ENCODE data around the gene CABP1. TPM values are rescaled to one million over a fixed set of nuclear protein-coding genes. Genes with fewer than 3 reads are reported as not detected.

Gene CABP1
- total RNA-seq, 4 donors from 2014 or later = 0.33 to 1.4 TPM; not detected in 2

DNA sequence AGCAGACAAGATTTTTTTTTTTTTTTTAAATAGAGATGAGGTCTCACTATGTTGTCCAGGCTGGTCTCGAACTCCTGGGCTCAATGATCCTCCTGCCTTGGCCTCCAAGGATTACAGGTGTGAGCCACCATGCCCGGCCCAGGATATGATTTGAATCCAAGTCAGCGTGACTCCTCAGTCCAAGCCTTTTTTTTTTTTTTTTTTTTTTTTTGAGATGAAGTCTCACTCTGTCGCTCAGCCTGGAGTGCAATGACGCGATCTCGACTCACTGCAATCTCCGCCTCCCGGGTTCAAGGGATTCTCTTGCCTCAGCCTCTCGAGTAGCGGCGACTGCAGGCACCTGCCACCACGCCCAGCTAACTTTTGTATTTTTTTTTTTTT is 6.9 kb downstream of the CABP1 start:
- H3K9me3 ChIP-seq = no peaks in the 10 kb centered on the region
- TF ChIP-seq, protein P1, sequence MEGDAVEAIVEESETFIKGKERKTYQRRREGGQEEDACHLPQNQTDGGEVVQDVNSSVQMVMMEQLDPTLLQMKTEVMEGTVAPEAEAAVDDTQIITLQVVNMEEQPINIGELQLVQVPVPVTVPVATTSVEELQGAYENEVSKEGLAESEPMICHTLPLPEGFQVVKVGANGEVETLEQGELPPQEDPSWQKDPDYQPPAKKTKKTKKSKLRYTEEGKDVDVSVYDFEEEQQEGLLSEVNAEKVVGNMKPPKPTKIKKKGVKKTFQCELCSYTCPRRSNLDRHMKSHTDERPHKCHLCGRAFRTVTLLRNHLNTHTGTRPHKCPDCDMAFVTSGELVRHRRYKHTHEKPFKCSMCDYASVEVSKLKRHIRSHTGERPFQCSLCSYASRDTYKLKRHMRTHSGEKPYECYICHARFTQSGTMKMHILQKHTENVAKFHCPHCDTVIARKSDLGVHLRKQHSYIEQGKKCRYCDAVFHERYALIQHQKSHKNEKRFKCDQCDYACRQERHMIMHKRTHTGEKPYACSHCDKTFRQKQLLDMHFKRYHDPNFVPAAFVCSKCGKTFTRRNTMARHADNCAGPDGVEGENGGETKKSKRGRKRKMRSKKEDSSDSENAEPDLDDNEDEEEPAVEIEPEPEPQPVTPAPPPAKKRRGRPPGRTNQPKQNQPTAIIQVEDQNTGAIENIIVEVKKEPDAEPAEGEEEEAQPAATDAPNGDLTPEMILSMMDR (IDR thresholded peaks at IDR 0.05) = no peak
- TF ChIP-seq POLR2A (IDR thresholded peaks at IDR 0.05) = no peak
- no peak for DNase-seq
- H3K27ac ChIP-seq = no peak overlapping the region
- H3K4me1 ChIP-seq = peaks cover 11 to 17% of the 10 kb centered on the region in 2 donors
- intact Hi-C loops (cut with DNase I) = loop anchor here (5.0 kb wide), 2 partner anchors 65 to 325 kb away; partner anchors contain the start of gene POP5
- H3K4me3 ChIP-seq (replicated peaks in 1 of 3) = no peak overlapping the region
- 87 to 88% methylated on average over 13 of the region's 13 CpGs for WGBS, 2 donors
- H3K27me3 ChIP-seq = no peaks in the 10 kb centered on the region
- no peaks in the 10 kb centered on the region for H3K36me3 ChIP-seq

DNA sequence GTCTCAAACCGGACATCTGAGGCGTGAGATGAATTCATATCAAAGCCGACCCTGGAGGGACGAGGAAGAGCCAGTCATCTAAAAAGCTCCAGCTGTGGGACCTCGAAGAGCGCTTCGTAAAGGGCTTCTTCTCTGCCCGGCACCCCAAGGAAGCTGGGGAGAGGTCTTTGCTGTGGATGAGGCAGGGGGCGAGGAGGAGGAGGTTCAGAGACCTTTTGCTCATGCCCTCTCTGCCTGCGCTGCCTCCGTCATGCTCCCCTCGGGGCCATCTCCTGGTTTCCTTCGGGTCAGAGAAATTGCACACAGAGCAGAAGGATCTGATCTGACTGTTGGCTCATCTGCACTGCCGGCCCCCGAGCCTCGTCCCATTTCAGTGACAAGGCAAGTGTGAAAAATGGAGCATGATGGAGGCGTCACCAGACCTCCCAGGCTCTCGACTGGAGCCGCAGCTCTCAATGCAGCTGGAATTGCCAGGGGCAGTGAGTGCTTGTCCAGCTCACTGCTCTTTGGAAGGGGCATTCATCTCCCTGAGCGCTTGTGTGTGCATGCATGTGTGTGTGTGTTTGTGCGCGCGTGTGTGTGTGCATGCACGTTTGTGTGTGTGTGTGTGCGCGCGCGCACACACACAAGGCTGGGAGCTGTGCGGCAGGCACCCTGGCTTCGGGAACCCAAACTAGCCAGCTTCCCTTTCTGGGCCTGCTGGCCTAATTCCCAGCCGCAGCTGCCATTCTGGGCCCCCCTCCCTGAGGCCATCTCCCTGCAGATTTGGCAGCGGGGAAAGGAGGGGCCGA is 9.2 kb downstream of the CABP1 start:
- 15 to 16% methylated on average over 24 to 33 of the region's 33 CpGs for WGBS, 2 donors
- no peaks in the 10 kb centered on the region for H3K9me3 ChIP-seq
- TF ChIP-seq, protein P1 (IDR thresholded peaks at IDR 0.05) = peak in 1 of 6 experiments; percentile 6
- no peak for TF ChIP-seq POLR2A (IDR thresholded peaks at IDR 0.05)
- intact Hi-C loops (cut with DNase I) = loop anchor here (2.0 to 5.0 kb wide), 3 partner anchors 61 to 323 kb away; partner anchors contain the start of genes POP5 and UNC119B
- no peak for DNase-seq
- no peaks in the 10 kb centered on the region for H3K36me3 ChIP-seq
- H3K27me3 ChIP-seq = no peaks in the 10 kb centered on the region
- no peak overlapping the region for H3K27ac ChIP-seq
- no peak overlapping the region for H3K4me3 ChIP-seq (replicated peaks in 1 of 3)
- peaks cover 11 to 17% of the 10 kb centered on the region in 2 donors for H3K4me1 ChIP-seq

DNA sequence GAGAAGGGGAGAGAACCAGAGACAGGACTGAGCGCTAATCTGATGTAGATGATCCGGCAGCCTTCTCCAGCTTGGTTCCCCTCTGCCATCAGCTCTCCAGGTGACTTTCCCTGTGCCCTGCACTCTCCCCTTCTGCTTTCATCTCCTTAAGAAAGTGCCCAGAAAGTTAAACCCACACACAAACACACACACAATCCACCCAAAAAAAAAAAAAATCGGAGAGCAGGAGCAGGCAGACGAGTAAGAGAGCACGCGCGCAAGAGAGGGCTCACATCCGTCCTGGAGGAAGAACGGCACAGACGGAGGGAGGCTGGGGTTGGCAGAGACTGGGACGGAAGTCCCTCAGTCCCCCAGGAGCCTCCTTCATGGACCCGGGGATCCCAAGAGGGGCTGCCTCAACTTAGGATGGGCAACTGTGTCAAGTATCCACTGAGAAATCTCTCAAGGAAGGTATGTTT is 9.8 kb downstream of the CABP1 start:
- intact Hi-C loops (cut with DNase I) = no loop called here
- no peaks in the 10 kb centered on the region for H3K36me3 ChIP-seq
- no peaks in the 10 kb centered on the region for H3K9me3 ChIP-seq
- no peak overlapping the region for H3K4me3 ChIP-seq (replicated peaks in 1 of 3)
- H3K27me3 ChIP-seq = no peaks in the 10 kb centered on the region
- TF ChIP-seq POLR2A (IDR thresholded peaks at IDR 0.05) = no peak
- TF ChIP-seq, protein P1 (IDR thresholded peaks at IDR 0.05) = no peak
- H3K27ac ChIP-seq = no peak overlapping the region
- peaks cover 11 to 17% of the 10 kb centered on the region in 2 donors for H3K4me1 ChIP-seq
- no peak for DNase-seq
- 67 to 72% methylated on average over 12 of the region's 12 CpGs for WGBS, 2 donors

DNA sequence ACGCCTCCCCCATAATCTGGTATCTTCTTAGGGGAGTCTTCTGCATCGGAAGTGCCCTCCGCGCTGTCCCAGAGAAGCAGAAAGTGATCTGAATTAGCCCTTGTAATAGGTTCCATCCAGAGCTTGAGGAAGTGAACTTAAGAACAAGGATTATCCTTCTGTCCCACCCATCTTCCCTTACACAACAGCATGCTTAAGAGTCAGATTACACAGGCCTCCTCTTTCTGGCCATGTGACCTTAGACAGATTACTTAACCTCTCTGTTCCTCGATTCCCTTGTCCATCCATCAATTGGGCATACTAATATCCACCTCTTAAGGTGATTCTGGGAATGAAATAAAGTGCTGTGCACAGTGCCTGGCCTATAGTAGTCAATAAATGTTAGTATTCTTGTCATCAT is 11.4 kb downstream of the CABP1 start:
- intact Hi-C loops (cut with DNase I) = no loop called here
- Histone ChIP-seq H3K27ac (no peak overlapping the region), H3K9me3 (no peaks in the 10 kb centered on the region), H3K27me3 (no peaks in the 10 kb centered on the region), H3K4me3 (replicated peaks in 1 of 3) (no peak overlapping the region), H3K36me3 (no peaks in the 10 kb centered on the region), H3K4me1 (peaks cover 11 to 17% of the 10 kb centered on the region in 2 donors)
- DNase-seq = no peak
- 69 to 78% methylated on average over 5 of the region's 5 CpGs for WGBS, 2 donors
- TF ChIP-seq POLR2A (IDR thresholded peaks at IDR 0.05) = no peak
- TF ChIP-seq, protein P1 (IDR thresholded peaks at IDR 0.05) = no peak
